ENCODE measurements around the gene MYD88. TPM values are rescaled to one million over a fixed set of nuclear protein-coding genes. Genes with fewer than 3 reads are reported as not detected.

The MYD88 gene
- total and polyA plus RNA-seq, 7 experiments from 2014 or later, result 35.2 to 108 (median 52.8) TPM

- H3K36me3 ChIP-seq (ENCODE audit: control insufficient read depth in 2 of 3, insufficient read depth in 3 of 3, low read length in 3 of 3), result peaks cover 0 to 24% (median 0%) of the 10 kb centered on the region in 3 experiments
- peaks cover 0 to 4% (median 0%) of the 10 kb centered on the region in 5 donors for H3K27me3 Mint-ChIP-seq
- no peaks in the 10 kb centered on the region for H3K9me3 ChIP-seq (ENCODE audit: control insufficient read depth in 2 of 3, low read length in 3 of 3)
- peaks cover 0 to 30% (median 12%) of the 10 kb centered on the region in 11 donors for H3K9me3 Mint-ChIP-seq
- no peaks in the 10 kb centered on the region for H3K27me3 ChIP-seq (ENCODE audit: control insufficient read depth in 2 of 2, insufficient read depth in 2 of 2, low read length in 2 of 2)
- ChIA-PET CTCF (no interaction called here), POLR2A (interaction anchor here (8.2 kb wide), 1 partner anchor 22 kb away, joined by 156 read pairs; the partner anchor contains the start of gene OXSR1)
- H3K27ac Mint-ChIP-seq, result no peak overlapping the region
- H3K4me3 Mint-ChIP-seq, result no peak overlapping the region
- no peak overlapping the region for H3K4me3 ChIP-seq (ENCODE audit: low read length)
- peaks cover 11 to 16% of the 10 kb centered on the region in 2 donors for H3K4me1 ChIP-seq (ENCODE audit: control insufficient read depth in 2 of 2, insufficient read depth in 2 of 2, low read length in 2 of 2)
- ATAC-seq (no peak), DNase-seq (no peak)
- H3K36me3 Mint-ChIP-seq, result peaks cover 13 to 41% (median 18%) of the 10 kb centered on the region in 5 donors
- no peak overlapping the region for H3K27ac ChIP-seq (ENCODE audit: low read depth, low read length)
- peaks cover 14 to 45% (median 33%) of the 10 kb centered on the region in 7 donors for H3K4me1 Mint-ChIP-seq
- intact Hi-C loops (cut with micrococcal nuclease), result no loop called here
Observed at GRCh38 chr3:38142959-38143358, 4.5 kb downstream of the MYD88 start.

- H3K9me3 ChIP-seq (ENCODE audit: control insufficient read depth in 2 of 3, low read length in 3 of 3), result no peaks in the 10 kb centered on the region
- peaks cover 0 to 24% (median 0%) of the 10 kb centered on the region in 3 experiments for H3K36me3 ChIP-seq (ENCODE audit: control insufficient read depth in 2 of 3, insufficient read depth in 3 of 3, low read length in 3 of 3)
- H3K27me3 Mint-ChIP-seq, result peaks cover 0 to 4% (median 0%) of the 10 kb centered on the region in 5 donors
- peaks cover 0 to 31% (median 12%) of the 10 kb centered on the region in 11 donors for H3K9me3 Mint-ChIP-seq
- intact Hi-C loops (cut with micrococcal nuclease), result no loop called here
- ChIA-PET CTCF (no interaction called here), POLR2A (interaction anchor here (8.2 kb wide), 1 partner anchor 21 kb away, joined by 156 read pairs; the partner anchor contains the start of gene OXSR1)
- H3K27ac Mint-ChIP-seq, result no peak overlapping the region
- no peak for DNase-seq
- H3K36me3 Mint-ChIP-seq, result peaks cover 13 to 41% (median 18%) of the 10 kb centered on the region in 5 donors
- H3K27me3 ChIP-seq (ENCODE audit: control insufficient read depth in 2 of 2, insufficient read depth in 2 of 2, low read length in 2 of 2), result no peaks in the 10 kb centered on the region
- peaks cover 11 to 12% of the 10 kb centered on the region in 2 donors for H3K4me1 ChIP-seq (ENCODE audit: control insufficient read depth in 2 of 2, insufficient read depth in 2 of 2, low read length in 2 of 2)
- H3K4me3 ChIP-seq (ENCODE audit: low read length), result no peak overlapping the region
- H3K27ac ChIP-seq (ENCODE audit: low read depth, low read length), result no peak overlapping the region
- peaks cover 9 to 44% (median 29%) of the 10 kb centered on the region in 7 donors for H3K4me1 Mint-ChIP-seq
- no peak for ATAC-seq
- H3K4me3 Mint-ChIP-seq, result no peak overlapping the region
Observed at GRCh38 chr3:38143511-38143910, 5.0 kb downstream of the MYD88 start.

GRCh38 chr3:38146504-38146903, 8.0 kb downstream of the MYD88 start:
- intact Hi-C loops (cut with micrococcal nuclease), result no loop called here
- POLR2A ChIA-PET, result interaction anchor here (0.6 kb wide), 1 partner anchor 41 kb away, joined by 6 read pairs; no protein-coding TSS in a partner anchor
- no peak for DNase-seq
- Histone ChIP-seq H3K4me3 (ENCODE audit: low read length) (no peak overlapping the region), H3K27ac (ENCODE audit: low read depth, low read length) (no peak overlapping the region), H3K9me3 (ENCODE audit: control insufficient read depth in 2 of 3, low read length in 3 of 3) (no peaks in the 10 kb centered on the region), H3K36me3 (ENCODE audit: control insufficient read depth in 2 of 3, insufficient read depth in 3 of 3, low read length in 3 of 3) (peaks cover 0 to 10% (median 0%) of the 10 kb centered on the region in 3 experiments), H3K27me3 (ENCODE audit: control insufficient read depth in 2 of 2, insufficient read depth in 2 of 2, low read length in 2 of 2) (no peaks in the 10 kb centered on the region), H3K4me1 (ENCODE audit: control insufficient read depth in 2 of 2, insufficient read depth in 2 of 2, low read length in 2 of 2) (peaks cover 0 to 5% of the 10 kb centered on the region in 2 donors)
- H3K27ac Mint-ChIP-seq, result no peak overlapping the region
- H3K4me1 Mint-ChIP-seq, result peaks cover 7 to 35% (median 24%) of the 10 kb centered on the region in 7 donors
- peaks cover 7 to 28% (median 13%) of the 10 kb centered on the region in 5 donors for H3K36me3 Mint-ChIP-seq
- CTCF ChIA-PET, result interaction anchor here (0.7 kb wide), 1 partner anchor 17 kb away, joined by 3 read pairs; no protein-coding TSS in a partner anchor
- peaks cover 0 to 4% (median 0%) of the 10 kb centered on the region in 5 donors for H3K27me3 Mint-ChIP-seq
- H3K4me3 Mint-ChIP-seq, result no peak overlapping the region
- peaks cover 0 to 31% (median 17%) of the 10 kb centered on the region in 11 donors for H3K9me3 Mint-ChIP-seq
- no peak for ATAC-seq

- Histone ChIP-seq H3K27me3 (ENCODE audit: control insufficient read depth in 2 of 2, insufficient read depth in 2 of 2, low read length in 2 of 2) (no peaks in the 10 kb centered on the region), H3K27ac (ENCODE audit: low read depth, low read length) (no peak overlapping the region), H3K4me3 (ENCODE audit: low read length) (no peak overlapping the region), H3K9me3 (ENCODE audit: control insufficient read depth in 2 of 3, low read length in 3 of 3) (no peaks in the 10 kb centered on the region), H3K36me3 (ENCODE audit: control insufficient read depth in 2 of 3, insufficient read depth in 3 of 3, low read length in 3 of 3) (peaks cover 0 to 1% (median 0%) of the 10 kb centered on the region in 3 experiments), H3K4me1 (ENCODE audit: control insufficient read depth in 2 of 2, insufficient read depth in 2 of 2, low read length in 2 of 2) (peaks cover 0 to 14% of the 10 kb centered on the region in 2 donors)
- Mint-ChIP-seq H3K36me3 (peaks cover 3 to 22% (median 9%) of the 10 kb centered on the region in 5 donors), H3K4me3 (no peak overlapping the region), H3K27ac (peak overlapping the region in 1 of 9 donors; percentile 70), H3K9me3 (peaks cover 0 to 31% (median 17%) of the 10 kb centered on the region in 11 donors), H3K27me3 (peaks cover 0 to 4% (median 0%) of the 10 kb centered on the region in 5 donors), H3K4me1 (peaks cover 12 to 41% (median 29%) of the 10 kb centered on the region in 7 donors)
- ATAC-seq (no peak), DNase-seq (no peak)
- intact Hi-C loops (cut with micrococcal nuclease), result no loop called here
- POLR2A ChIA-PET, result no interaction called here
- CTCF ChIA-PET, result interaction anchor here (0.6 to 1.1 kb wide), 3 partner anchors 11 to 22 kb away, joined by 3 to 4 read pairs (median 3); no protein-coding TSS in a partner anchor
Observed at GRCh38 chr3:38147421-38147820, 9.0 kb downstream of the MYD88 start.

- Histone ChIP-seq H3K36me3 (ENCODE audit: control insufficient read depth in 2 of 3, insufficient read depth in 3 of 3, low read length in 3 of 3) (no peaks in the 10 kb centered on the region), H3K9me3 (ENCODE audit: control insufficient read depth in 2 of 3, low read length in 3 of 3) (no peaks in the 10 kb centered on the region), H3K4me3 (ENCODE audit: low read length) (no peak overlapping the region), H3K4me1 (ENCODE audit: control insufficient read depth in 2 of 2, insufficient read depth in 2 of 2, low read length in 2 of 2) (peaks cover 0 to 14% of the 10 kb centered on the region in 2 donors), H3K27ac (ENCODE audit: low read depth, low read length) (no peak overlapping the region), H3K27me3 (ENCODE audit: control insufficient read depth in 2 of 2, insufficient read depth in 2 of 2, low read length in 2 of 2) (no peaks in the 10 kb centered on the region)
- Mint-ChIP-seq H3K4me3 (no peak overlapping the region), H3K4me1 (peaks cover 12 to 41% (median 30%) of the 10 kb centered on the region in 7 donors), H3K27me3 (peaks cover 0 to 4% (median 0%) of the 10 kb centered on the region in 5 donors), H3K9me3 (peaks cover 0 to 31% (median 17%) of the 10 kb centered on the region in 11 donors), H3K36me3 (peaks cover 3 to 21% (median 7%) of the 10 kb centered on the region in 5 donors), H3K27ac (peak overlapping the region in 2 of 9 donors; percentile 32 to 70)
- no peak for DNase-seq
- ChIA-PET POLR2A (interaction anchor here (1.6 kb wide), 1 partner anchor 16 kb away, joined by 5 read pairs; the partner anchor contains the start of gene OXSR1), CTCF (interaction anchor here (1.1 kb wide), 1 partner anchor 11 kb away, joined by 4 read pairs; no protein-coding TSS in a partner anchor)
- ATAC-seq, result peak; percentile 54
- intact Hi-C loops (cut with micrococcal nuclease), result no loop called here
Observed at GRCh38 chr3:38148311-38148882, 9.9 kb downstream of the MYD88 start.

GRCh38 chr3:38149708-38150107, 11.2 kb downstream of the MYD88 start:
- Mint-ChIP-seq H3K27ac (peak overlapping the region in 8 of 9 donors; percentile 1 to 71 (median 42)), H3K36me3 (peaks cover 3 to 21% (median 7%) of the 10 kb centered on the region in 5 donors), H3K9me3 (peaks cover 0 to 31% (median 17%) of the 10 kb centered on the region in 11 donors), H3K27me3 (peaks cover 0 to 4% (median 0%) of the 10 kb centered on the region in 5 donors), H3K4me1 (peaks cover 12 to 41% (median 30%) of the 10 kb centered on the region in 7 donors), H3K4me3 (no peak overlapping the region)
- DNase-seq (no peak), ATAC-seq (no peak)
- ChIA-PET CTCF (no interaction called here), POLR2A (interaction anchor here (1.6 kb wide), 1 partner anchor 15 kb away, joined by 5 read pairs; the partner anchor contains the start of gene OXSR1)
- Histone ChIP-seq H3K4me1 (ENCODE audit: control insufficient read depth in 2 of 2, insufficient read depth in 2 of 2, low read length in 2 of 2) (peaks cover 0 to 14% of the 10 kb centered on the region in 2 donors), H3K27me3 (ENCODE audit: control insufficient read depth in 2 of 2, insufficient read depth in 2 of 2, low read length in 2 of 2) (no peaks in the 10 kb centered on the region), H3K36me3 (ENCODE audit: control insufficient read depth in 2 of 3, insufficient read depth in 3 of 3, low read length in 3 of 3) (no peaks in the 10 kb centered on the region), H3K9me3 (ENCODE audit: control insufficient read depth in 2 of 3, low read length in 3 of 3) (no peaks in the 10 kb centered on the region), H3K27ac (ENCODE audit: low read depth, low read length) (no peak overlapping the region), H3K4me3 (ENCODE audit: low read length) (no peak overlapping the region)
- intact Hi-C loops (cut with micrococcal nuclease), result no loop called here
